Liver (tissue), 9 donors: Measurements from ENCODE around the gene GAMT. TPM values are rescaled to one million over a fixed set of nuclear protein-coding genes. Genes with fewer than 3 reads are reported as not detected.
A peak's percentile ranks its signal among the peaks of the same experiment; 100 is the strongest.

Source experiments
- DNase-seq: peaks from one replicate; pipeline ENCODE4 v3.0.0-alpha.2; 2017; ENCODE audit warnings: low spot score
- H3K27ac ChIP-seq, 2 donors: one replicate each; pipeline ENCODE4 v1.7.0; 2013; ENCODE audit warnings: inconsistent platforms in 2 of 2, low read length in 2 of 2, control low read depth in 1 of 2, low read depth in 1 of 2, mild to moderate bottlenecking in 1 of 2
- H3K27me3 ChIP-seq, 4 donors: one replicate each; pipeline versions ENCODE4 v1.6.1 to v1.7.0; 2013; ENCODE audit warnings: low read length in 3 of 4, inconsistent platforms in 1 of 4, mild to moderate bottlenecking in 1 of 4, moderate library complexity in 1 of 4; ENCODE audit not compliant: control insufficient read depth in 4 of 4, insufficient read depth in 4 of 4
- H3K36me3 ChIP-seq, 4 donors: one replicate each; pipeline versions ENCODE4 v1.6.1 to v1.7.0; 2013; ENCODE audit warnings: low read length in 3 of 4, mild to moderate bottlenecking in 3 of 4, low read depth in 1 of 4, moderate library complexity in 1 of 4; ENCODE audit not compliant: control insufficient read depth in 4 of 4, insufficient read depth in 3 of 4
- H3K4me1 ChIP-seq, 4 donors: one replicate each; pipeline versions ENCODE4 v1.6.1 to v1.7.0; 2013; ENCODE audit warnings: low read length in 3 of 4, mild to moderate bottlenecking in 3 of 4, moderate library complexity in 1 of 4; ENCODE audit not compliant: control insufficient read depth in 4 of 4, insufficient read depth in 4 of 4
- H3K4me3 ChIP-seq, 3 donors: one replicate each; pipeline versions ENCODE4 v1.6.1 to v1.7.0; 2013; ENCODE audit warnings: low read length in 3 of 3, control low read depth in 1 of 3, low read depth in 1 of 3, mild to moderate bottlenecking in 1 of 3
- H3K9ac ChIP-seq, 2 donors: one replicate each; pipeline ENCODE4 v1.7.0; 2013; ENCODE audit warnings: low read length in 2 of 2, mild to moderate bottlenecking in 2 of 2, moderate library complexity in 2 of 2, control low read depth in 1 of 2, low read depth in 1 of 2
- H3K9me3 ChIP-seq, 4 donors: one replicate each; pipeline versions ENCODE4 v1.6.1 to v1.7.0; 2013; ENCODE audit warnings: low read length in 3 of 4; ENCODE audit not compliant: control insufficient read depth in 4 of 4
- ATF3 ChIP-seq: IDR thresholded peaks from 2 replicates; pipeline ENCODE4 v1.6.1; 2016; ENCODE audit warnings: antibody characterized with exemption
- EGR1 ChIP-seq, 2 donors: IDR thresholded peaks; 2 replicates each; pipeline ENCODE4 v1.6.1; 2016 to 2018; ENCODE audit warnings: antibody characterized with exemption in 2 of 2, low read depth in 2 of 2
- FOXA2 ChIP-seq: IDR thresholded peaks from 2 replicates; pipeline ENCODE4 v1.6.1; 2016; ENCODE audit warnings: antibody characterized with exemption
- HNF4G ChIP-seq: IDR thresholded peaks from 2 replicates; pipeline ENCODE4 v1.6.1; 2016; ENCODE audit warnings: antibody characterized with exemption
- JUND ChIP-seq, 2 donors: IDR thresholded peaks; 2 replicates each; pipeline ENCODE4 v1.6.1; 2016; ENCODE audit warnings: antibody characterized with exemption in 2 of 2
- NR2F2 ChIP-seq: IDR thresholded peaks from 2 replicates; pipeline ENCODE4 v1.6.1; 2016; ENCODE audit warnings: antibody characterized with exemption
- REST ChIP-seq: IDR thresholded peaks from 2 replicates; pipeline ENCODE4 v1.6.1; 2016; ENCODE audit warnings: antibody characterized with exemption, mild to moderate bottlenecking
- TAF1 ChIP-seq: conservative IDR thresholded peaks from 2 replicates; pipeline ENCODE4 v1.6.1; 2016; ENCODE audit warnings: antibody characterized with exemption, mild to moderate bottlenecking
- YY1 ChIP-seq: IDR thresholded peaks from 2 replicates; pipeline ENCODE4 v1.6.1; 2016; ENCODE audit warnings: antibody characterized with exemption, mild to moderate bottlenecking
- ZBTB33 ChIP-seq: IDR thresholded peaks from 2 replicates; pipeline ENCODE4 v1.6.1; 2016; ENCODE audit warnings: antibody characterized with exemption
- WGBS: extraction: QIAGEN DNeasy Blood & Tissue Kit; methylation state at CpG from one replicate; pipeline ENCODE4 v1.1.7; 2013; 5-methylcytosine and 5-hydroxymethylcytosine counted together
- polyA plus RNA-seq, 2 donors: library from polyadenylated mRNA; stranded (reverse) in 1 of 2; unstranded in 1 of 2; fragments of 200-250 nt in 1 of 2; fragments of >200 nt in 1 of 2; fragmentation: Nextera tagmentation in 1 of 2; extraction: Ambion mirVana in 1 of 2; gene quantifications; one replicate each; pipeline versions ENCODE4 v1.2.1 to v1.2.3, GENCODE V29; 2013 to 2015
- total RNA-seq, 2 donors: library from RNA; depleted of rRNA; stranded (reverse); fragments of >200 nt; gene quantifications; one replicate each; pipeline ENCODE4 v1.2.3, GENCODE V29; 2014
- donor health status: healthy.
- donor health status: healthy.
- donor health status: healthy.
- donor health status: healthy.
- donor health status: healthy.

Gene GAMT
- total and polyA plus RNA-seq, 4 donors, result 76.2 to 394 (median 274) TPM

GRCh38 chr19:1447944-1448343 is 46.6 kb upstream of the GAMT start:
- whole genome bisulfite sequencing, result 78% methylated on average over 9 of the region's 9 CpGs
- Histone ChIP-seq H3K4me1 (peaks cover 3 to 18% (median 11%) of the 10 kb centered on the region in 4 donors), H3K9ac (no peak overlapping the region), H3K27ac (no peak overlapping the region), H3K36me3 (no peaks in the 10 kb centered on the region), H3K27me3 (peaks cover 11 to 24% (median 17%) of the 10 kb centered on the region in 4 donors), H3K4me3 (no peak overlapping the region), H3K9me3 (no peaks in the 10 kb centered on the region)
- DNase-seq, result no peak
- no peak for TF ChIP-seq TAF1
- no peak for TF ChIP-seq ATF3
- TF ChIP-seq YY1, result no peak

GRCh38 chr19:1447504-1447903 is 46.2 kb upstream of the GAMT start:
- TF ChIP-seq JUND (IDR thresholded peaks at IDR 0.05) (no peak), FOXA2 (no peak), EGR1 (IDR thresholded peaks at IDR 0.05; ENCODE audit: low read depth in 2 of 2) (no peak), ATF3 (no peak), HNF4G (no peak), NR2F2 (no peak), YY1 (no peak), TAF1 (no peak)
- WGBS, result 18% methylated on average over 4 of the region's 4 CpGs
- Histone ChIP-seq H3K4me1 (peaks cover 3 to 15% (median 11%) of the 10 kb centered on the region in 4 donors), H3K9ac (no peak overlapping the region), H3K4me3 (no peak overlapping the region), H3K9me3 (no peaks in the 10 kb centered on the region), H3K27me3 (peaks cover 11 to 21% (median 16%) of the 10 kb centered on the region in 4 donors), H3K36me3 (peaks cover 0 to 1% (median 0%) of the 10 kb centered on the region in 4 donors), H3K27ac (no peak overlapping the region)
- DNase-seq, result no peak

GRCh38 chr19:1446713-1447481 is 45.6 kb upstream of the GAMT start:
- TF ChIP-seq REST, result peak; percentile 97
- no peak for TF ChIP-seq ZBTB33
- WGBS, result 6% methylated on average over 63 of the region's 63 CpGs
- Histone ChIP-seq H3K9ac (no peak overlapping the region), H3K4me3 (no peak overlapping the region), H3K27me3 (peaks cover 8 to 17% (median 14%) of the 10 kb centered on the region in 4 donors), H3K4me1 (peaks cover 3 to 13% (median 11%) of the 10 kb centered on the region in 4 donors), H3K27ac (no peak overlapping the region), H3K9me3 (no peaks in the 10 kb centered on the region), H3K36me3 (peaks cover under 1 to 7% (median 5%) of the 10 kb centered on the region in 4 donors)
- DNase-seq, result no peak
